SK-N-SH treated with all-trans-retinoic acid at 6 μM for 48 hours (cell line): ENCODE results near the gene GALNTL6.

Experiments used
- ARNTL ChIP-seq: fragments of 450-650 bp; formaldehyde crosslinking; IDR thresholded peaks from 2 replicates; pipeline ENCODE4 v1.5.0; 2020; ENCODE audit warnings: low read depth, mild to moderate bottlenecking, moderate library complexity, borderline replicate concordance
- CREB5 ChIP-seq: fragments of 250-450 bp; sonication (Bioruptor Pico); IDR thresholded peaks from 2 replicates; pipeline ENCODE4 v1.5.1; 2020; ENCODE audit warnings: low read depth, mild to moderate bottlenecking, moderate library complexity
- ESRRG ChIP-seq: fragments of 250-450 bp; sonication (Bioruptor Pico); IDR thresholded peaks from 2 replicates; pipeline ENCODE4 v1.6.1; 2021; ENCODE audit warnings: mild to moderate bottlenecking
- OSR1 ChIP-seq: fragments of 250-450 bp; sonication (Bioruptor Pico); IDR thresholded peaks from 2 replicates; pipeline ENCODE4 v1.8.0; 2022; ENCODE audit warnings: moderate library complexity, mild to moderate bottlenecking, inconsistent platforms
- PATZ1 ChIP-seq: fragments of 250-450 bp; sonication (Bioruptor Pico); IDR thresholded peaks from 2 replicates; pipeline ENCODE4 v1.8.0; 2020; ENCODE audit warnings: mild to moderate bottlenecking, moderate library complexity, borderline replicate concordance
- PPARA ChIP-seq: fragments of 250-450 bp; sonication (Bioruptor Pico); IDR thresholded peaks from 2 replicates; pipeline ENCODE4 v1.5.0; 2020; ENCODE audit warnings: mild to moderate bottlenecking, borderline replicate concordance
- SNAI2 ChIP-seq: fragments of 250-450 bp; sonication (Bioruptor Pico); IDR thresholded peaks from 2 replicates; pipeline ENCODE4 v1.5.0; 2020; ENCODE audit warnings: mild to moderate bottlenecking, moderate library complexity
- TSHZ2 ChIP-seq: fragments of 250-450 bp; sonication (Bioruptor Pico); IDR thresholded peaks from 2 replicates; pipeline ENCODE4 v1.5.0; 2020; ENCODE audit warnings: mild to moderate bottlenecking, moderate library complexity
- ZFP3 ChIP-seq: fragments of 250-450 bp; sonication (Bioruptor Pico); IDR thresholded peaks from 2 replicates; pipeline ENCODE4 v1.5.0; 2020; ENCODE audit warnings: mild to moderate bottlenecking, moderate library complexity
- ZFP30 ChIP-seq: fragments of 450-650 bp; formaldehyde crosslinking; IDR thresholded peaks from 2 replicates; pipeline ENCODE4 v1.5.0; 2022; ENCODE audit warnings: mild to moderate bottlenecking, moderate library complexity

DNA sequence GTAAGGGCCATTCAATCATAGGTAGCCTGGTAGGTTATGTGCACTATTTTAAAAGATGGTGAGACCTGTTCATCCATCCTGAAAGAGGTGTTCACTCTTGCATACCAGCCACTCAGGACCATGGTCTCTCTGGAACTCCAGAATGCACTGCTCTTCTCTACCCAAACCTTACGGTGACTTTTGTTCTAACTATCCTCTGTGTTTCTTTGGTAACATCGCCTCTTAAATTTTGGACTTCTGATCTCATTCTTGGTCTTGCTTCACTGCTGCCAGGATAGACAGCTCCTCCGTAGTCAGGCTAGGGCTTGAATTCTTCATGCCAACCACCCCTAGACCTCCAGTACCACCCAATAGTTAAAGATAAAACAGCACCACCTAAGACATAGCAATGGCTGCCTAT is 1009.1 kb downstream of the GALNTL6 start:
- TF ChIP-seq CREB5 (CRISPR knock-in tag): no peak
- no peak for TF ChIP-seq ZFP3 (CRISPR knock-in tag)
- no peak for TF ChIP-seq ZFP30 (CRISPR knock-in tag)
- TF ChIP-seq TSHZ2 (CRISPR knock-in tag): no peak
- TF ChIP-seq ESRRG (CRISPR knock-in tag): no peak
- TF ChIP-seq PPARA (CRISPR knock-in tag): no peak
- no peak for TF ChIP-seq ARNTL
- no peak for TF ChIP-seq PATZ1 (CRISPR knock-in tag)
- TF ChIP-seq SNAI2 (CRISPR knock-in tag): no peak
- no peak for TF ChIP-seq OSR1 (CRISPR knock-in tag)
